ENCODE data around the gene CDC34.

Gene CDC34

DNA sequence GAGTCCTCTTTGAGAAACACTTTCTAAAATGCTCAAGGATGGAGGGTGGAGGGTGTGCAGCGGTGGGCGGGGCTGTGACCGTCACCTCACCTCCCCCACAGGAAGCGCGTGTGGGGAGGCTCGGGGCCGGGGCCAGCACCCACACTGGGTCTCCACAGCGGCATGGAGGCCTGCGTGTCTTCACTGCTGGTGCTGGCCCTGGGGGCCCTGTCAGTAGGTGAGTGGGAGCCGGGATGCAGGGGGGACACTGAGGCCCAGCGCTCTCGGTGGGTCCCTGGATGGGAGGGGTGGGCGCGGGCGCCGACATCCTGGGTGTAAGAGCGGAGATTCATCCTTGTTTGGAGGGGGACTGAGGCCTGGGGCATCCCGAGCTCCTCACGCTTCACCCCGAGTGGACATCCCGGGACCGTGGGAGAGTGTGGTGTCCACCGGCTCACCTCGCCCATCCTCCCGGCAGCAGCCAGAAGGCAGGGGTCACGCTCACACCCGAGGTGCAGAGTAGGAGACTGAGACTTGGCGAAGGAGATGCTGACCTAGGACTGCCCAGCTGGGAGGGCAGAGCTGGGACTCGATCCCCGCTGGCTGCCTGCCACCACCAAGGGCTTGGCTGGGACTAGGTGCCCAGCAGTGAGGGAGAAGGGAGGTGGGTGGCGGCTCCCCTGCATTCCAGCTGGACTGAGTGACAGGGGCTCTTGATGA lies 12.5 kb downstream of the CDC34 start, which contains the start of gene GZMM:
GZMM (plus strand) TSS at position 144 of the 699 bp plus-strand sequence; CDS start at position 163, 19 bp downstream.
- no peak for DNase-seq

DNA sequence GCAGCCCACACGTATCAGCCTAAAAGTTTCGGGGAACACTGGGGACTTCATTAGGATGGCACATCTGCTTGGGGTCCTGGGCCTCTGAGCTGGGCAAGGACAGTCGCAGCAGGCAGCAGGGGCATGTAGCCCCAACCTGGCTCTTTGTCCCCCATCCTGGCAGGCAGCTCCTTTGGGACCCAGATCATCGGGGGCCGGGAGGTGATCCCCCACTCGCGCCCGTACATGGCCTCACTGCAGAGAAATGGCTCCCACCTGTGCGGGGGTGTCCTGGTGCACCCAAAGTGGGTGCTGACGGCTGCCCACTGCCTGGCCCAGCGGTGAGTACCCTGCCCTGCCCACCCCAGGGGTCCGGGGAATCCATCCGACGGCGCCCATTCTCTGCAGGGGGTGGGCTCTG lies 15.6 kb downstream of the CDC34 start:
- DNase-seq, result no peak

DNA sequence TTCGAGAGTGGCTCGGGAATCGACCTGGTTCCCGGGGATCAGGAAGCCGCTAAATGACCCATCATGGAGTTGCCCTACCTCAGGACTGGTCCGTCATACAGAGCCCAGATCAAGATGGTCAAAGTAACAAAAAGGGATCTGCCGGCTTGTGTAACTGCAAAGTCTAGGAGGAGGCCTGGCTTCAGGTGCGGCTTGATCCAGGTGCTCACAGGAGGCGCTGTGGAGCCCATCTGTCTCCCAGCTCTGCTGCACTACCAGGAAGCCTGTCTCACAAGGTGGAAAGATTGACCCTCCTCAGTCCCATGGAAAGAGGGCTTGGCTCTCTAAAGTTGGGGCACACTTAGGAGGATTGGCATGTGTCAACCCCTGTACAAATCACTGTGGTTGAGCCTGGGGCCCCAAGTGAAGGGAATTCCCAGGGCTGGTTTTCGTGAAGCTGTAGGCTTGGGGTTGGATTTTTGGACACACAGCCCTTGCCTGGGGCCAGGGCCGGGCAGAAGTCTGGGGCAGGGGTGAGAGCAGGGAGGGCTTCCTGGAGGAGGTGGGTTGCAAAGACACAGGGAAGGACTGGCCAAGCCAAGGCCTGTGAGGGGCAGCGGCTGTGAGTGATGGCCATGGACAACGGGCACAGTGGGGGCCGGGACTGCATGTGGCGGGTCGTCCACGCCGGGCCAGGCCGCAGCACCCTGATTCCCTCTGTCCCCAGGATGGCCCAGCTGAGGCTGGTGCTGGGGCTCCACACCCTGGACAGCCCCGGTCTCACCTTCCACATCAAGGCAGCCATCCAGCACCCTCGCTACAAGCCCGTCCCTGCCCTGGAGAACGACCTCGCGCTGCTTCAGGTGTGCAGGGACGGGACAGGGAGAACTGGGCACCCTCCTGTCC lies 16.5 kb downstream of the CDC34 start:
- DNase-seq, result no peak

DNA sequence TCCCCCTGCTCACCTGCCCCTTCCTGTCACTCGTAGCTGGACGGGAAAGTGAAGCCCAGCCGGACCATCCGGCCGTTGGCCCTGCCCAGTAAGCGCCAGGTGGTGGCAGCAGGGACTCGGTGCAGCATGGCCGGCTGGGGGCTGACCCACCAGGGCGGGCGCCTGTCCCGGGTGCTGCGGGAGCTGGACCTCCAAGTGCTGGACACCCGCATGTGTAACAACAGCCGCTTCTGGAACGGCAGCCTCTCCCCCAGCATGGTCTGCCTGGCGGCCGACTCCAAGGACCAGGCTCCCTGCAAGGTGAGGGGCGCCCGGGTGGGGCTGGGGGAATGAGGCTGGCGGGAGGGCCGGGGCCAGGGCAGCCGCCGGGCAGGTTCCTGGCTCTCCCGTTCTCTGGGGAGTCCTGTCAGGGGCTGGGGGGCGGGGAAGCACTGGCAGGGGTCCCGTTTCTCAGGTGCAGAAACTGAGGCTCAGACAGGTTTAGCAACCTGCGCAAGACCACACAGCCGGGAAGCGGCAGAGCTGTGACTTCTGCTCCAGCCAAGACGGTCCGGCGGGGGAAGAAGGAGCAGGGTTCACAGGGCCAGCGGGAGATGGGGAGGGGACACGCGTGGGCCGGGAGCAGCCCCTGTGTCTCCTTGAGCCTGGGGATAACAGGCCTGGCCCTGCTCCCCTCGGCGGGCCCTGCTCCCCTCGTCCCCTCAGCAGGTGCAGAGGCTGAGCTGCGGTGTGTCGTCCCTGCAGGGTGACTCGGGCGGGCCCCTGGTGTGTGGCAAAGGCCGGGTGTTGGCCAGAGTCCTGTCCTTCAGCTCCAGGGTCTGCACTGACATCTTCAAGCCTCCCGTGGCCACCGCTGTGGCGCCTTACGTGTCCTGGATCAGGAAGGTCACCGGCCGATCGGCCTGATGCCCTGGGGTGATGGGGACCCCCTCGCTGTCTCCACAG lies 17.6 kb downstream of the CDC34 start:
- DNase-seq, result no peak

DNA sequence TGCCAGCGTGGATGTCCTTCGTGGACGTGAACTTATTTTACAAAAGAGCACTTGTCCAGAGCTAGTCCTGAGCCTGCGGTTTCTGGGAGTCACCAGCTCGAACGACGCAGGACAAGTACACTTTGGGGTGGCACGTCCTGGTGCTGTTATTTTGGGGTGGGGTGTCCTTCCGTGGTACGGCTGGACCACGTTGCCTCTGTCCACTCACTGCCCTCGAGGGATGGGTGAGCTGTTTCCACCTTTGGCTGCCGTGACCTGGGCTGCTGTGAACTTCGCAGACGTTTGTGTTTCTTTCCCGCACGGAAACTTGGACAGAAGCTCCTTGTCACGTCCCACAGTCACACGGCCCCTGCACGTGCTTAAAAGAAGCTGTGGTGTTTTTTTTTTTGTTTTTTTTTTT lies 23.3 kb downstream of the CDC34 start:
- DNase-seq, result no peak

DNA sequence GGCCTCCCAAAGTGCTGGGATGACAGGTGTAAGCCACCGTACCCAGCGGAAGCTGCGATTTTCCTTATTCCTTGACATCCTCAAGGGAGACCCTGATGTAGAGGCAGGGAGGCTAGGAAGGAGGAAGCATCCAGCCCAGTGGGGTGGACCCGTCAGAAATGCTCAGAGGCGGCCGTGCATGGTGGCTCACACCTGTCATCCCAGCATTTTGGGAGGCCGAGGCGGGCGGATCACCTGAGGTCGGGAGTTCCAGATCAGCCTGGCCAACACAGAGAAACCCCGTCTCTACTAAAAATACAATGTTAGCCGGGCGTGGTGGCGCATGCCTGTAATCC lies 23.9 kb downstream of the CDC34 start:
- DNase-seq, result no peak

DNA sequence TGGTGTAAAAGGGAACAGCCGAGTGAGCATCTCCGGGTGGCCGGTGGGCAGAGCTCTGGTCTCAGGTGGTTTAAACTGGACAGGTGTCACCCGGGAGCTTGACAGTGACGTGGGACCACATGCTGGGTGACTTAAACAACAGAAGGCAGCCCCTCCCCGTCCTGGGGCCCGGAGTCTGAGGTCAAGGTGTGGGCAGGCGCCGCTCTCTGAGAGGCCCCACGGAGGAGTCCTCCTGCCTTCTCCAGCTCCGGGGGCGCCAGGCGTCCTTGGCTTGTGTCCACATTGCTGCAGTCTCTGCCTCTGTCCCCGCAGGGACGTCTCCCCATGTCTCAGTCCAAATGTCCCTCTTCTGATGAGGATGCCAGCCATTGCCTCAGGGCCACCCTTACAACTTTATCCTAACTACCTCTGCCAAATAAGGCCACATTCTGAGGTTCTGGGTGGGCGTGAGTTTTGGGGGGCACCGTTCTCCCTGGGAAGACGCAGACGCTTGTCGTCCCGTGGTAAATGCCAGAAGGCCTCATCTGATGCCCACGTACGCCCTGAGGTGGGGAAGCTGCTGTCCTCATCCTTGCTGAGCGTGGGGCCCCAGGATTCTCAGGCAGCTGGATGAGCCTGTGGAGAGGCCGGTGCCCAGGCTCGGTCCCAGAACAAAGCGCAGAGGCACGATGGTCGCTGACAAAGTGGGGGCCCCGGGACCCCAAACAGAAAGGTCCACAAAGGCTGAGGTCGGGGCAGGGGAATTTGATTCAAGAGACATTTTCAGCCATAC lies 25.2 kb downstream of the CDC34 start:
- no peak for DNase-seq

DNA sequence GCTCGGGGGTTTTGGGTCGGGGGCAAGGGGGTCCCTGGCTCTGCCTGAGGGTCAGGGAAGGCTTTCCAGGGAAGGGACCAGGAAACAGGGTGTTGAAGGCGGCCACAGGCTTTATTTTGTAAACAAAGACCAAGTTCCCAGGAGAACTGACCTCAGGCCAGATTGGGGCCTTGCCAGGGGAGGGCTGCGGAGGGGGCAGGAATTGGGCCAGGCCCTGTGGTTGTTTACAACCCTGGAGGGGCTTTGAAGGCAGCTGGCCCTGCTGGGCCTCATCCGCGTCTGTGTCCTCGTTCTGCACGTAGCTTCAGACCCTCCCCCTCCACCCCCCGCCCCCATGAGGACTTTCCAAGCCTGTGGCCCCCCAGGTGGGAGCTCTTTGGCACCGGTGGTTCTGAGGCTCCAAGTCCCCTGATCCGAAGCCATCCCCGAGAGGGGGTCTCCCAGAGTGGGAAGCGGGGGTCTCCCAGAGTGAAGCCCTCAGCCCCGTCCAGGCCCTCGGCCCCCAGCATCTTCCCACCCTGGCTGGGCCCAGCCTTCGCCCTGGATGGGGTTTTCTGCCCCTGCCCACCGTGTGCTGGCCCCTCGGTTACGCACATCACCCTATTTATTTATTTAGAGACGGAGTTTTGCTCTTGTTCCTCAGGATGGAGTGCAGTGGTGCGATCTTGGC lies 27.3 kb downstream of the CDC34 start:
- no peak for DNase-seq

DNA sequence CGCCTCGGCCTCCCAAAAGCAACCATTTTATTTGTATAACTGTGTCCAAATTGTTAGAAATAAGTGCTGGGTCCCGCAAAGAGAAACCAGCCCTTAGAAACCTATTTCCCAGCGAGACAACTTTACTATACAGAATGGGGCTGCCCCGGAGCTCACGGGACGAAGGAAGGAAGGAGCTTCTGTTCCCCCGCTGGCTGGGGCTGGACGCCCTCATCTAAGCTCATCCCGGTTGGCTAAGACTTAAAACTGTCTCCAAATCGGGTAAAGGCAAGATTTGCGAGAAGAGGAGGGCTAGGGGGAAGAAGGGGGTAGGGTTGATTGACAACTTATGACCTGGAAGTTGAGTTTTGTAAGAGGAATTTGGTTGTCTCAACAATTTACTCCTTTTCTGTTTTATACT lies 28.6 kb downstream of the CDC34 start:
- no peak for DNase-seq

DNA sequence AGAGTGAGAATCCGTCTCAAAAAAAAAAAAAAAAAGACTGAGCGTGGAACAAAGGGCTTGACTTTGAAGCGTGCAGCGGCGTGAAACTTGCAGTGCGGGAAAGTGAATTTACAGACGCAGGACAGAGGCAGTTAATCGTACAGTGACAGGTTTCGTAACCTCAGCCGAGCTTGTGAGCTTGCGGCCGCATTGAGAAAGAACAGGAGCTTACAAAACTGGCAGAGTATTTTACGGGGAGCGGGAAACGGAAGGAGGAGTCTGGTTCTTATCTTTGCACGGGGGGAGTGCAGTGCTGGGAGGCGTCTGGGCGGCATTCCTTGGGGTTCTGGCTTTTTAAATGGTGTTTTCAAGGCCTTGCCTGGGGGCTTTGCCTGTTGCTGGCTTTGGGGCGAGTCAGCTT lies 34.8 kb downstream of the CDC34 start:
- DNase-seq, result no peak

DNA sequence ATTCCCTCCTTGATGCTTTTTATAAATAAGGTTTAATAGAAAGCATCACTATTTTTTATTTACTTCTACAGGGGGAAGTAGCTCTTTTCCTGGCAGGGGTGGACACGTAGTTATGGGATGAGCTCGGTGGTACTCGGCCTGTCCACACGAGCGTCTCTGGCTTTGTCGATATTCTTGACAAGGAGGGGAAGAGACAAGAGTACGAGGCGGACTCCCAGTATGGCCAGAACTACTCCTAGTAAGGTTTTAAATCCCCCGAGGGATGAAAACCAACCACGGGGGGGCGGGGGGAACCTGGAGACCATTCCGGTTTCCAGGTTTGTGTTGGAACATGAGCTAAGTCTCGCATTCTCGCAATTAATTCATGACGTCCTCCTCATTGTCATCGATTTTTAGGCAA lies 35.3 kb downstream of the CDC34 start:
- DNase-seq, result no peak

DNA sequence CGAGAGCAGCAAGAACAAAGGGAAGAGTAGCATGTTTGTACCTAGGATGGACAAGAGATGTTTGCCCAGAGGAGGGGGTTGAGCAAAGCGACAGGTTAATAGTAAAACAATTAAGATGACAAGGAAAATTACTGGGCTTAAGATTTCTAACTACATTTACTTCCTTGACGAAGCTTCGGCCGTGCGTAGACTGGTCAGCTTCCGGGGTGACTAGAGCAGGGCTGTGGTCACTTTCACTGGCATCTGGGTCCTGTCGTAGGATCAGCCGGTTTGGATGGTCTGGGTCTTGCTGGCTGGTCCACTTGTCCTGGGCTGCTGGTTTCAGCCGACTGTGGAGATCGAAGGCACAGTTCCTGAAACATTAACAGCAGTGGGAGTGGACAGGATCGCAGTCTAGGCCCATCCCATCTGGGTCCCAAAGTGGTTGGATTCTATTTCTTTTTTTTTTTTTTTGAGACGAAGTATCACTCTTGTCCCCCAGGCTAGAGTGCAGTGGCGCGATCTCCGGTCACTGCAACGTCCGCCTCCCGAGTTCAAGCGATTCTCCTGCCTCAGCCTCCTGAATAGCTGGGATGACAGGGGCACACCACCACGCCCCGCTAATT lies 35.8 kb downstream of the CDC34 start:
- no peak for DNase-seq

DNA sequence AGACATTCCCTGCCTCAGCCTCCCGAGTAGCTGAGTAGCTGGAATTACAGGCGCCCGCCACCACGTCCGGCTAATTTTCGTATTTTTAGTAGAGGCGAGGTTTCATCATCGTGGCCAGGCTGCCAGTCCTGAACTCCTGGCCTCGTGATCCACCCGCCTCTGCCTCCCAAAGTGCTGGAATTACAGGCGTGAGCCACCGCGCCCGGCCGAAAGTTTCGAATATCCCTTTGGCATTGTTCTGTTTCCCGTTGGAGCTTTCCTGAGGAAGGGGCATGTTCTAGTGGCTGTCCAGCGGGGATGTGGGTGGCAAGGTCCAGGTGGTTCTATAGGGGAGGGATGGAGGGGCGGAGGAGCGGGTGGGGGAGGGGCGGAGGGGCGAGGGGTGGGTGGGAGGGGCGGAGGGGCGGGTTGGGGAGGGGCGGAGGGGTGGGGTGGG lies 38.7 kb downstream of the CDC34 start:
- DNase-seq, result no peak

DNA sequence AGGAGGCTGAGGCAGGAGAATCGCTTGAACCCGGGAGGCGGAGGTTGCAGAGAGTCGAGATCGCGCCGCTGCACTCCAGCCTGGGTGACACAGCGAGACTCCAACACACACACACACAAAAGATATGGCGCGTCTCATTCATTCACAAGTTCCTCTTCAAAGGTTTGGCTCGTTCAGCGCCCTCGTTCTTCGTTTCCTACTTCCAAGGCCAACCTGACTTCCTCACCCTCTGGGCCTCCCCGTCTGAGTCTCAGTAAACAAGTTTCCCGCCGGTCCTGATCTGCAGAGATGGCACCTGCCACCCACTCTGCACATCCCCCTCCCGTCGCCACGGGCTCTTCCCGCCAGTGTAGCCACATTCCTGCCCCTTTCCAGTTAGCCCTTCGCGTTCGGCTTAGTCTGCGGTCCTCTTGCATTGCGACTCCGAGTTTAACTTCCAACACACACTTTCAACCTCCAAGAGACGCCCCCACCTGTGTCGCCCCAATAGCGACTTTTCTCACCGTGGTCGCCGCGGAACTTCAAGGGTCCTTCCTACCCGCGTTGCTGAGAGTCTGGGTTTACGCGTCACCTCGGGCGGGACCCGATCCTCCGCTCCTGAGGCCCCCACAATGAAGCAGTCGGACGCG lies 39.5 kb downstream of the CDC34 start:
- peak; percentile 61 to 64 for DNase-seq

DNA sequence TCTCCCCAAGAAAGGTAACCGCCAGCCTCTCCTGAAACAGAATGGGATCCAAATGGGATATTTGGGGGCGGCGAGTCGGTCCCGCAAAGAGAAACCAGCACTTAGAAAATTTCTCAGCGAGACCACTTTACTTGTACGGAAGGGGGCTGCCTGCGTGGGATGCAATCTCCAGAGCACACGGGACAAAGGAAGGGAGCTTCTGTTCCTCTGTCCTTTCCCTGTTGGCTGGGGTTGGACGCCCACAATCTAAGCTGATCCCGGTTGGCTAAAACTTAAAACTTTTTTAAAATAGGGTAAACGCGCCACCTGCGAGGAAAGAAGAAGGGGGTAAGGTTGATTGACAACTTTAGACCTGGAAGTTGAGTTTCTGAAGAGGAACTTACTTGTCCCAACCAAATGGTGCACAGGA lies 40.0 kb downstream of the CDC34 start:
- peak; percentile 47 to 61 for DNase-seq

DNA sequence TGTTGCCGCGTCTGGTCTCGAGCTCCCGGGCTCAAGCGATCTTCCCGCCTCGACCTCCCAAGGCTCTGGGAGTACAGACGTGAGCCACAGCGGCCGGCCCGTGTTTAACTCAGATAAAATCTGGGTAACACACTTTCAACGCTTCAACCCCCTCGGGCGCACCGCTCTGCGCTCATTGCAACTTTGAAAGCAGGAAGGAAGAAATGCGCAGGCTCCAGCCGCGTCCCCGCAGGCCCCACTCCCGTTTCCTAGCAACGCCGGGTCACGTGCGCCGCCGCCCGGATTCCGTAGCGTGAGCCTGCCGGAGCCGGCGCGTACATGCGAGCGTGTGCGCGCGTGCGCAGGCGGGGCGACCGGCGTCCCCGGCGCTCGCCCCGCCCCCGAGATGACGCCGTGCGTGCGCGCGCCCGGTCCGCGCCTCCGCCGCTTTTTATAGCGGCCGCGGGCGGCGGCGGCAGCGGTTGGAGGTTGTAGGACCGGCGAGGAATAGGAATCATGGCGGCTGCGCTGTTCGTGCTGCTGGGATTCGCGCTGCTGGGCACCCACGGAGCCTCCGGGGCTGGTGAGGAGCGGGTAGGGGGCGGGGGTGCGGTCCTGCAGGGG lies 40.7 kb downstream of the CDC34 start, which contains the start of gene BSG:
BSG (plus strand) TSS at position 457 of the 603 bp plus-strand sequence; CDS start at position 496, 39 bp downstream.
- DNase-seq, result peak; percentile 96 to 98

DNA sequence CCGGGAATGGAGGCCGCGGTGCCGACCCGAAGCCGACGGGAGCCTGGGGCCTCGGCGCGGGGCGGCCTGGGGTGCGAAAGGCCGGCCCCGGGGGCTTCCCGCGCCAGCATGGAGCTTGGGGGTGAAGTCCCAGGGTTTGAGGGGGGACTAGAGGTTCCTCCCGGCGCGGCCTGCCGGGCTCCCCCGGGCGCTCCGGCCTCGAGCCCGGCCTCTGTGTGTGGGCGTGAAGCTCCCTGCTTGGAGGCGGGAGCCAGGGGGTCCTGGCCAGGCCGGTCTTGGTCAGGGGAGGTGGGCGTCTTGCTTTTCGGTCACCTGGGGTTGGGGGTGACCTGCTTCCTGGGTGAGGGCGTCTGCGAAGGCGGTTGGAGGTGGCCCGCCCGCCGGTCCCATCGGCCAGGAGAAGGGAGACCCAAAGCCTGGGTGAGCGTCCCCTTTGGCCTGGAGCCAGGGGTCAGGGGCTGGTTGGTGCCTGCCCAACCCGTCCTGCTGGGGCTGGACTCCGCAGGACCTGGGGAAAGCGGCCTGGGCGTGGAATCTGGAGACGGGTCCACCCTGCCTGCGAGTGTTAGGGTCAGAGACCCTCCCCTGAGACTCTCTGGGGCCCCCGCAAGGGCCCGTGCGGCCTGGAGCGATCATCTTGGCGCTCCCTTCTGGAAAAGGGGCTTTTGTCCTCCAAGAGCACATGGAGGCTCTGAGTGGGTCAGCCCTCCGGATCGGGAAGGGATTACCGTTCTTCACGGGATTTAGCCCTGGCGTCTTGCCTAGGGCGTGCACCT lies 41.4 kb downstream of the CDC34 start:
- DNase-seq, result peak; percentile 74 to 88

DNA sequence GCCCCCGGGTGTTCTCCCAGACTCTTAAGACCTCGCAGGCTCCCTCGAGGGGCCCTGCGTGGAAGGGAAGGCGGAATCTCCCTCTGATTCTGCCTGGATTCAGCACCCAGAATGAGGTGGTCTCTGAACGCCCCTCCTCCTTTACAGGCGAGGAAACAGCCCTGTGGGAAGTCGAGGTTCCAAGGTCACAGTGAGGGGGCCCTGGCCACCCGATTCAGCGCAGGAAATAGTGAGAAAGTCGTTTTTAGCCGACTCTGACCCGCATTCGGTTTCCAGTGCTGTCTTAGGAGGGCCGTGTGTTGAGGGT lies 41.9 kb downstream of the CDC34 start:
- no peak for DNase-seq

All from NCI-H524 (cell line).